HG02981 (cell line): ENCODE measurements around the gene RABGAP1.

Experiments
- ATAC-seq: cut with Tn5 transposase; IDR thresholded peaks from one replicate; pipeline ENCODE4 v1.9.1; 2021; ENCODE audit warnings: mild to moderate bottlenecking, moderate library complexity; ENCODE audit not compliant: unreplicated experiment

The RABGAP1 gene

GRCh38 chr9:122944960-122945888 lies 4.4 kb downstream of the RABGAP1 start:
- no peak for ATAC-seq

GRCh38 chr9:122946461-122947005 lies 5.7 kb downstream of the RABGAP1 start:
- no peak for ATAC-seq

GRCh38 chr9:122948313-122948712 lies 7.5 kb downstream of the RABGAP1 start:
- no peak for ATAC-seq

- no peak for ATAC-seq
Measured at GRCh38 chr9:122949696-122950095, 8.9 kb downstream of the RABGAP1 start.

GRCh38 chr9:122950263-122950662 lies 9.4 kb downstream of the RABGAP1 start:
- no peak for ATAC-seq

- ATAC-seq, result no peak
Measured at GRCh38 chr9:122951056-122951455, 10.2 kb downstream of the RABGAP1 start.

GRCh38 chr9:122954253-122954691 lies 13.5 kb downstream of the RABGAP1 start:
- ATAC-seq, result no peak

- no peak for ATAC-seq
Measured at GRCh38 chr9:122955961-122956360, 15.1 kb downstream of the RABGAP1 start.

- ATAC-seq, result no peak
Measured at GRCh38 chr9:122961139-122961538, 20.3 kb downstream of the RABGAP1 start.

- no peak for ATAC-seq
Measured at GRCh38 chr9:122975196-122975595, 34.4 kb downstream of the RABGAP1 start.

- no peak for ATAC-seq
Measured at GRCh38 chr9:122978601-122979000, 37.8 kb downstream of the RABGAP1 start.

GRCh38 chr9:122986010-122986409 lies 45.2 kb downstream of the RABGAP1 start:
- ATAC-seq, result no peak

- no peak for ATAC-seq
Measured at GRCh38 chr9:122988141-122988540, 47.3 kb downstream of the RABGAP1 start.

GRCh38 chr9:122988920-122989621 lies 48.3 kb downstream of the RABGAP1 start:
- ATAC-seq, result peak; percentile 70

- no peak for ATAC-seq
Measured at GRCh38 chr9:122991370-122991830, 50.6 kb downstream of the RABGAP1 start.

GRCh38 chr9:122996586-122996985 lies 55.8 kb downstream of the RABGAP1 start:
- ATAC-seq, result no peak

- no peak for ATAC-seq
Measured at GRCh38 chr9:122998448-122998847, 57.6 kb downstream of the RABGAP1 start.

- no peak for ATAC-seq
Measured at GRCh38 chr9:123000371-123001068, 59.7 kb downstream of the RABGAP1 start.

- no peak for ATAC-seq
Measured at GRCh38 chr9:123002754-123003153, 61.9 kb downstream of the RABGAP1 start.

GRCh38 chr9:123003466-123003865 lies 62.6 kb downstream of the RABGAP1 start:
- ATAC-seq, result no peak

- ATAC-seq, result no peak
Measured at GRCh38 chr9:123005964-123006363, 65.1 kb downstream of the RABGAP1 start.
